Smooth muscle cell (in vitro differentiated cells): Measurements from ENCODE around the gene DYRK3. TPM values are rescaled to one million over a fixed set of nuclear protein-coding genes. Genes with fewer than 3 reads are reported as not detected.

Source experiments
- DNase-seq: peaks from one replicate; lab custom pipeline; 2025; ENCODE audit not compliant: unreplicated experiment; lab: John Stamatoyannopoulos, UW
- H2AFZ ChIP-seq: fragments of 200-600 bp; sonication (generic); 2 replicates; pipeline ENCODE4 v1.6.0; 2016; ENCODE audit warnings: antibody characterized with exemption, low read depth, mild to moderate bottlenecking
- H3F3A ChIP-seq: fragments of 200-600 bp; sonication (generic); 2 replicates; pipeline ENCODE4 v1.6.0; 2017; ENCODE audit warnings: antibody characterized with exemption, low read depth
- H3K27ac ChIP-seq: fragments of 200-600 bp; sonication (generic); 2 replicates; pipeline ENCODE4 v1.5.1; 2016; ENCODE audit warnings: low read depth, mild to moderate bottlenecking
- H3K27me3 ChIP-seq: fragments of 200-600 bp; sonication (generic); 2 replicates; pipeline ENCODE4 v1.6.1; 2016; ENCODE audit warnings: low read depth, mild to moderate bottlenecking
- H3K36me3 ChIP-seq: fragments of 200-600 bp; sonication (generic); 2 replicates; pipeline ENCODE4 v1.5.1; 2016; ENCODE audit warnings: low read depth
- H3K4me1 ChIP-seq: fragments of 200-600 bp; sonication (generic); 2 replicates; pipeline ENCODE4 v1.5.1; 2016; ENCODE audit warnings: low read depth
- H3K4me2 ChIP-seq: fragments of 200-600 bp; sonication (generic); 2 replicates; pipeline ENCODE4 v1.6.0; 2016; ENCODE audit warnings: mild to moderate bottlenecking
- H3K4me3 ChIP-seq: fragments of 200-600 bp; sonication (generic); 2 replicates; pipeline ENCODE4 v1.5.1; 2016; ENCODE audit warnings: mild to moderate bottlenecking
- H3K79me2 ChIP-seq: fragments of 200-600 bp; sonication (generic); 2 replicates; pipeline ENCODE4 v1.6.0; 2016; ENCODE audit warnings: low read depth, mild to moderate bottlenecking
- H3K9ac ChIP-seq: fragments of 200-600 bp; sonication (generic); 2 replicates; pipeline ENCODE4 v1.6.0; 2016; ENCODE audit warnings: low read depth
- H3K9me3 ChIP-seq: fragments of 200-600 bp; sonication (generic); replicated peaks from 2 replicates; pipeline ENCODE4 v1.5.1; 2016; ENCODE audit warnings: low read depth
- H4K20me1 ChIP-seq: fragments of 200-600 bp; sonication (generic); 2 replicates; pipeline ENCODE4 v1.6.0; 2016; ENCODE audit warnings: low read depth
- CTCF ChIP-seq: fragments of 200-600 bp; sonication (generic); IDR thresholded peaks from 2 replicates; pipeline ENCODE4 v1.5.1; 2017; ENCODE audit warnings: borderline replicate concordance, mild to moderate bottlenecking, antibody characterized with exemption; ENCODE audit not compliant: insufficient read depth, poor library complexity, severe bottlenecking
- WGBS: methylation state at CpG from one replicate; pipeline ENCODE4 v1.1.7; 2016; ENCODE audit warnings: low lambda C conversion rate; 5-methylcytosine and 5-hydroxymethylcytosine counted together
- polyA plus RNA-seq: library from polyadenylated mRNA; unstranded; fragments of >200 nt; fragmentation: Nextera tagmentation; extraction: Ambion mirVana; gene quantifications from 2 replicates; pipeline ENCODE4 v1.2.1, GENCODE V29; 2016
- total RNA-seq: library from RNA; depleted of rRNA; stranded (reverse); fragments of >200 nt; gene quantifications from 2 replicates; pipeline ENCODE4 v1.2.3, GENCODE V29; 2014

DYRK3 gene
- 11.1 and 21.4 TPM in 2 replicates for total RNA-seq
- polyA plus RNA-seq, result 6.9 and 13.7 TPM in 2 replicates

GRCh38 chr1:206635080-206635977 is at the start of gene DYRK3:
TSS of gene DYRK3 (plus strand) at chr1:206635536. CDS start at chr1:206635704, 168 bp downstream.
- H3K4me3 ChIP-seq, result peak within 1 kb of the TSS; percentile 87
- no peak for TF ChIP-seq CTCF
- WGBS, result 2% methylated on average over 76 of the region's 84 CpGs
- no peaks in the 10 kb centered on the region for H3F3A ChIP-seq
- H3K79me2 ChIP-seq, result no peaks in the 10 kb centered on the region
- H3K27ac ChIP-seq, result peak within 1 kb of the TSS; percentile 87
- peaks cover 8% of the 10 kb centered on the region for H4K20me1 ChIP-seq
- H3K9ac ChIP-seq, result peak within 1 kb of the TSS; percentile 93
- no peaks in the 10 kb centered on the region for H3K9me3 ChIP-seq
- H2AFZ ChIP-seq, result peak within 1 kb of the TSS; percentile 87
- peak within 1 kb of the TSS; percentile 91 for H3K4me2 ChIP-seq
- peak; percentile 87 for DNase-seq
- H3K36me3 ChIP-seq, result no peaks in the 10 kb centered on the region
- no peaks in the 10 kb centered on the region for H3K27me3 ChIP-seq
- H3K4me1 ChIP-seq, result peaks cover 30% of the 10 kb centered on the region

GRCh38 chr1:206586501-206587445 is 48.6 kb upstream of the DYRK3 start:
- H4K20me1 ChIP-seq, result no peaks in the 10 kb centered on the region
- peak overlapping the region; percentile 9 for H3K4me2 ChIP-seq
- peaks cover 35% of the 10 kb centered on the region for H3K4me1 ChIP-seq
- no peaks in the 10 kb centered on the region for H3K27me3 ChIP-seq
- H3K27ac ChIP-seq, result peak overlapping the region; percentile 92
- TF ChIP-seq CTCF, result no peak
- H3K9me3 ChIP-seq, result no peaks in the 10 kb centered on the region
- WGBS, result 77% methylated on average over 13 of the region's 13 CpGs
- no peaks in the 10 kb centered on the region for H3K79me2 ChIP-seq
- H2AFZ ChIP-seq, result no peak overlapping the region
- H3K36me3 ChIP-seq, result no peaks in the 10 kb centered on the region
- no peak overlapping the region for H3K4me3 ChIP-seq
- no peak overlapping the region for H3K9ac ChIP-seq
- no peak for DNase-seq
- peaks cover 22% of the 10 kb centered on the region for H3F3A ChIP-seq

GRCh38 chr1:206587904-206588303 is 47.4 kb upstream of the DYRK3 start:
- peaks cover 35% of the 10 kb centered on the region for H3K4me1 ChIP-seq
- no peak for TF ChIP-seq CTCF
- no peak for DNase-seq

More at GRCh38 chr1:206587904-206588303, 47.4 kb upstream of the DYRK3 start:
- peak overlapping the region; percentile 34 for H3K9ac ChIP-seq
- no peaks in the 10 kb centered on the region for H4K20me1 ChIP-seq
- H3K27me3 ChIP-seq, result no peaks in the 10 kb centered on the region
- no peak overlapping the region for H3K4me3 ChIP-seq
- H3F3A ChIP-seq, result peaks cover 22% of the 10 kb centered on the region
- no peaks in the 10 kb centered on the region for H3K36me3 ChIP-seq
- no peak overlapping the region for H2AFZ ChIP-seq
- H3K79me2 ChIP-seq, result no peaks in the 10 kb centered on the region
- peak overlapping the region; percentile 92 for H3K27ac ChIP-seq
- H3K9me3 ChIP-seq, result no peaks in the 10 kb centered on the region
- WGBS, result 94% methylated on average over 14 of the region's 14 CpGs
- peak overlapping the region; percentile 77 for H3K4me2 ChIP-seq
